Smooth muscle cell (in vitro differentiated cells): Measurements from ENCODE around the gene NEK6. TPM values are rescaled to one million over a fixed set of nuclear protein-coding genes. Genes with fewer than 3 reads are reported as not detected.

Experiments used
- DNase-seq: peaks from one replicate; lab custom pipeline; 2025; ENCODE audit not compliant: unreplicated experiment; lab: John Stamatoyannopoulos, UW
- H2AFZ ChIP-seq: fragments of 200-600 bp; sonication (generic); 2 replicates; pipeline ENCODE4 v1.6.0; 2016; ENCODE audit warnings: antibody characterized with exemption, low read depth, mild to moderate bottlenecking
- H3F3A ChIP-seq: fragments of 200-600 bp; sonication (generic); 2 replicates; pipeline ENCODE4 v1.6.0; 2017; ENCODE audit warnings: antibody characterized with exemption, low read depth
- H3K27ac ChIP-seq: fragments of 200-600 bp; sonication (generic); 2 replicates; pipeline ENCODE4 v1.5.1; 2016; ENCODE audit warnings: low read depth, mild to moderate bottlenecking
- H3K27me3 ChIP-seq: fragments of 200-600 bp; sonication (generic); 2 replicates; pipeline ENCODE4 v1.6.1; 2016; ENCODE audit warnings: low read depth, mild to moderate bottlenecking
- H3K36me3 ChIP-seq: fragments of 200-600 bp; sonication (generic); 2 replicates; pipeline ENCODE4 v1.5.1; 2016; ENCODE audit warnings: low read depth
- H3K4me1 ChIP-seq: fragments of 200-600 bp; sonication (generic); 2 replicates; pipeline ENCODE4 v1.5.1; 2016; ENCODE audit warnings: low read depth
- H3K4me2 ChIP-seq: fragments of 200-600 bp; sonication (generic); 2 replicates; pipeline ENCODE4 v1.6.0; 2016; ENCODE audit warnings: mild to moderate bottlenecking
- H3K4me3 ChIP-seq: fragments of 200-600 bp; sonication (generic); 2 replicates; pipeline ENCODE4 v1.5.1; 2016; ENCODE audit warnings: mild to moderate bottlenecking
- H3K79me2 ChIP-seq: fragments of 200-600 bp; sonication (generic); 2 replicates; pipeline ENCODE4 v1.6.0; 2016; ENCODE audit warnings: low read depth, mild to moderate bottlenecking
- H3K9ac ChIP-seq: fragments of 200-600 bp; sonication (generic); 2 replicates; pipeline ENCODE4 v1.6.0; 2016; ENCODE audit warnings: low read depth
- H3K9me3 ChIP-seq: fragments of 200-600 bp; sonication (generic); replicated peaks from 2 replicates; pipeline ENCODE4 v1.5.1; 2016; ENCODE audit warnings: low read depth
- H4K20me1 ChIP-seq: fragments of 200-600 bp; sonication (generic); 2 replicates; pipeline ENCODE4 v1.6.0; 2016; ENCODE audit warnings: low read depth
- WGBS: methylation state at CpG from one replicate; pipeline ENCODE4 v1.1.7; 2016; ENCODE audit warnings: low lambda C conversion rate; 5-methylcytosine and 5-hydroxymethylcytosine counted together
- polyA plus RNA-seq: library from polyadenylated mRNA; unstranded; fragments of >200 nt; fragmentation: Nextera tagmentation; extraction: Ambion mirVana; gene quantifications from 2 replicates; pipeline ENCODE4 v1.2.1, GENCODE V29; 2016
- total RNA-seq: library from RNA; depleted of rRNA; stranded (reverse); fragments of >200 nt; gene quantifications from 2 replicates; pipeline ENCODE4 v1.2.3, GENCODE V29; 2014
- TF ChIP-seq, protein P1 (sequence below): fragments of 200-600 bp; sonication (generic); IDR thresholded peaks from 2 replicates; pipeline ENCODE4 v1.5.1; 2017; ENCODE audit warnings: borderline replicate concordance, mild to moderate bottlenecking, antibody characterized with exemption; ENCODE audit not compliant: insufficient read depth, poor library complexity, severe bottlenecking

The NEK6 gene
- total and polyA plus RNA-seq, 2 experiments from 2014 or later = 45.9 to 108 TPM

DNA sequence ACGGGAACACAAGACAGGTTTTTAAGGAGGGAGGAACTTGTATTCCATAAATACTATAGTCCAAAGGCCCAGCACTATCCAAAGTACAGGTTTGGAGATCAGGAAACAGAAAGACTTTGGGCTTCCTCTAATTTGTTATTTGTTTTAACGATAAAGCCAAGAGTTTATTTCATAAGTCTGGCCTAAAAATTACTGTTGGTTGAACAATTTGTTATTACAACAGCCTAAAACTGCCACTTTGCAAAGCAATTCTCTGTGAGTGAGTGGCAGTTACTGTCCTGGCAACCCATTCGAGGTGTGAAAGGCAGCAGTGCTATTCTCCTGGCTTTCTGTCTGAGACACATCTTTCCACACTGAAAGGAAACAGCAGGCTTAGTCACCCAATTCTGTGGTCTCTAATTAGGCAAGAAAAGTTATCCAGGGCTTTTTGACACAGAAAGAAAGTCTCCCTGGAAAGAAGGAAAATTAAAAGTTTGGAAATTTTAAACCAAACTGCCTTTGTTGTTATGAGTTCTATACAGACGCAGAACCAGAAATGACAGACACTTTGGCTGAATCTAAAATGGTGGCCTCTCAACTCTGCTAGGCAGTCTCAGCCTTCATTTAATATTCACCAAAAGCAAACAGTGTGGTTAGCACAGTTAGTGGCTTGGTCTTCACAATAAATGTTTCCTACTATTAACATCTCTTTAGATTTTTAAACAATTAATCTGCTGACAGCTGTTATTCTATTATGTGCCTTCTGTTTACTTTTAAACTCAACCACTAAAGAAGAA, 123.6 kb downstream of the NEK6 start:
- TF ChIP-seq, protein P1, sequence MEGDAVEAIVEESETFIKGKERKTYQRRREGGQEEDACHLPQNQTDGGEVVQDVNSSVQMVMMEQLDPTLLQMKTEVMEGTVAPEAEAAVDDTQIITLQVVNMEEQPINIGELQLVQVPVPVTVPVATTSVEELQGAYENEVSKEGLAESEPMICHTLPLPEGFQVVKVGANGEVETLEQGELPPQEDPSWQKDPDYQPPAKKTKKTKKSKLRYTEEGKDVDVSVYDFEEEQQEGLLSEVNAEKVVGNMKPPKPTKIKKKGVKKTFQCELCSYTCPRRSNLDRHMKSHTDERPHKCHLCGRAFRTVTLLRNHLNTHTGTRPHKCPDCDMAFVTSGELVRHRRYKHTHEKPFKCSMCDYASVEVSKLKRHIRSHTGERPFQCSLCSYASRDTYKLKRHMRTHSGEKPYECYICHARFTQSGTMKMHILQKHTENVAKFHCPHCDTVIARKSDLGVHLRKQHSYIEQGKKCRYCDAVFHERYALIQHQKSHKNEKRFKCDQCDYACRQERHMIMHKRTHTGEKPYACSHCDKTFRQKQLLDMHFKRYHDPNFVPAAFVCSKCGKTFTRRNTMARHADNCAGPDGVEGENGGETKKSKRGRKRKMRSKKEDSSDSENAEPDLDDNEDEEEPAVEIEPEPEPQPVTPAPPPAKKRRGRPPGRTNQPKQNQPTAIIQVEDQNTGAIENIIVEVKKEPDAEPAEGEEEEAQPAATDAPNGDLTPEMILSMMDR = no peak
- DNase-seq = no peak
- Histone ChIP-seq H3K4me3 (no peak overlapping the region), H3K27ac (peak overlapping the region; percentile 28), H3K36me3 (peaks cover 7% of the 10 kb centered on the region), H3K4me2 (peak overlapping the region; percentile 38), H3F3A (no peaks in the 10 kb centered on the region), H3K79me2 (peaks cover 13% of the 10 kb centered on the region), H3K9me3 (no peaks in the 10 kb centered on the region), H3K27me3 (no peaks in the 10 kb centered on the region), H2AFZ (no peak overlapping the region), H3K4me1 (peaks cover 4% of the 10 kb centered on the region), H3K9ac (no peak overlapping the region), H4K20me1 (peaks cover 98% of the 10 kb centered on the region)
- 64% methylated on average over 4 of the region's 4 CpGs for WGBS

DNA sequence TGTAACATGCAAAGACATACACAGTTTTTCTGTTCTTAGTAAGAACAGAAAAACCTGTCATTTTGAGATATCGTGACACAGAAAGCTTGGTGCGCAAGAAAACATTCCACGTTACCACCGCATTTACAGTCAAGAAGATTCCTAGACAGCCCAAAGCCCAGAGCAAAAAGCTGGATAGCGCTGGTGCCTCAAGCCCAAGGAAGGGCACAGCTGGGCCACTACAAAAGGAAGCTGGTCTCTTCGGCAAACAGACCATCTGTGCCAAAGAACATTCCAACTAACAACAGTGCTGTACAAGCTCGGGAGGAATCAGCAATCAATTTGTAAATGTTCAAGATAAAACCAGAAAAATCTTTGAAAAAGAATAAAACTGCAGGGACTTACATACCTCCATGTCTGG, 126.5 kb downstream of the NEK6 start:
- TF ChIP-seq, protein P1 = no peak
- Histone ChIP-seq H3K27ac (no peak overlapping the region), H3K4me1 (peaks cover 4% of the 10 kb centered on the region), H3K9ac (no peak overlapping the region), H3K79me2 (peaks cover 34% of the 10 kb centered on the region), H3K9me3 (no peaks in the 10 kb centered on the region), H4K20me1 (peaks cover 98% of the 10 kb centered on the region), H3K4me2 (no peak overlapping the region), H3F3A (no peaks in the 10 kb centered on the region), H3K27me3 (no peaks in the 10 kb centered on the region), H2AFZ (no peak overlapping the region), H3K4me3 (no peak overlapping the region), H3K36me3 (peaks cover 7% of the 10 kb centered on the region)
- WGBS = 95% methylated on average over 7 of the region's 7 CpGs
- DNase-seq = no peak

DNA sequence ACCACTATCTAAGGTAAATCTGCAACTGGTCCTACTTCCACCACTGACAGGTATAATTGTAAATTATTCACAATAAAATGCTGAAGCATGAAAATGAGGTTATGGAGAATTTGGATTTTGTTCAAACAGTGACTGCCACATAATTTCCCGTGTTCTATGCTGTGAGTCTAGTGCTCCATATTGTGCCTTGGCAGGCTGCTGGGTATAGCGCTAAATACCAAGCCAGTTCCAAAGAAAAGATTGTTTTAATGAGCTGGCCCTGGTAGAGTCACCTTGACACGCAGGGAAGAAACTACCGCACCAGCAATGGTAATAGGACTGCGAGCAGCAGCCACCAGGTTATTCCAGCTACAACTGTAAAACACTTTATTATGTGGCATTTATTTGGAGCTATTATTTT, 127.1 kb downstream of the NEK6 start:
- TF ChIP-seq, protein P1 = no peak
- H3K4me2 ChIP-seq = no peak overlapping the region
- no peak overlapping the region for H3K4me3 ChIP-seq
- H3K9ac ChIP-seq = no peak overlapping the region
- H2AFZ ChIP-seq = no peak overlapping the region
- H3K79me2 ChIP-seq = peaks cover 41% of the 10 kb centered on the region
- 98% methylated on average over 5 of the region's 5 CpGs for WGBS
- no peaks in the 10 kb centered on the region for H3K27me3 ChIP-seq
- peaks cover 7% of the 10 kb centered on the region for H3K36me3 ChIP-seq
- DNase-seq = no peak
- H3K9me3 ChIP-seq = no peaks in the 10 kb centered on the region
- H3K4me1 ChIP-seq = peaks cover 4% of the 10 kb centered on the region
- H3F3A ChIP-seq = no peaks in the 10 kb centered on the region
- no peak overlapping the region for H3K27ac ChIP-seq
- H4K20me1 ChIP-seq = peaks cover 98% of the 10 kb centered on the region

DNA sequence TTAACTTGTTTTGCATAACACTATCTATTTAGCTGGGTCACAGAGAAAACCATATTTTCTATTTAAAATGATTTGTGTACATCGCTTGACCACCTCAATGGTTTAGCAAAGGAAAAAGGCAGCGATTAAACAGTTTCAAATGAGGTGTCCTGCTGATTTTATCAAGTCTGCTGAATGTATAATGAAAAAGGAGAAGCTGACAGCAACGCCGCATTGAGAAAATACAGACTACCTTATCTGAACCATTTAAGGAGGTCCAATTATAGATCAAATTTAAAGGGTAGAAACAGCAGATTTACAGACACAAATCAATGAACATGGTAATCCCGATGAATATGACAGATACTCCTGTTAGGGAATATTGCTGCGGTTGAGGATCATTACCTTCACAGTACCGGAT, 127.9 kb downstream of the NEK6 start:
- peaks cover 8% of the 10 kb centered on the region for H3K4me1 ChIP-seq
- H3F3A ChIP-seq = no peaks in the 10 kb centered on the region
- H2AFZ ChIP-seq = no peak overlapping the region
- no peaks in the 10 kb centered on the region for H3K27me3 ChIP-seq
- H3K79me2 ChIP-seq = peaks cover 48% of the 10 kb centered on the region
- WGBS = 79% methylated on average over 7 of the region's 7 CpGs
- H3K4me2 ChIP-seq = no peak overlapping the region
- no peak overlapping the region for H3K27ac ChIP-seq
- H3K9me3 ChIP-seq = no peaks in the 10 kb centered on the region
- H3K9ac ChIP-seq = no peak overlapping the region
- peaks cover 98% of the 10 kb centered on the region for H4K20me1 ChIP-seq
- H3K36me3 ChIP-seq = peaks cover 7% of the 10 kb centered on the region
- DNase-seq = no peak
- TF ChIP-seq, protein P1 = no peak
- no peak overlapping the region for H3K4me3 ChIP-seq
